HL-60 (cell line): Measurements from ENCODE around the gene RB1.

ENCODE experiments used
- DNase-seq, 2 experiments: peaks; one replicate each; pipeline ENCODE4 v3.0.0-alpha.2; 2010 to 2020; ENCODE audit warnings: low read depth in 1 of 2, low spot score in 1 of 2
- H3K27ac ChIP-seq: fragments of 250-450 bp; sonication (Bioruptor Pico); replicated peaks from 2 replicates; pipeline ENCODE4 v1.5.1; 2020; ENCODE audit warnings: mild to moderate bottlenecking, moderate library complexity
- H3K27me3 ChIP-seq: fragments of 250-450 bp; sonication (Bioruptor Pico); 2 replicates; pipeline ENCODE4 v1.5.1; 2021; ENCODE audit warnings: mild to moderate bottlenecking, moderate library complexity; ENCODE audit not compliant: insufficient read depth, poor library complexity, severe bottlenecking
- H3K4me3 ChIP-seq: replicated peaks from 2 replicates; pipeline ENCODE4 v1.5.1; 2011; ENCODE audit warnings: mild to moderate bottlenecking, control low read depth, low read length; ENCODE audit not compliant: insufficient read depth
- CTCF ChIP-seq: IDR thresholded peaks from one replicate; pipeline ENCODE4 v1.5.1; 2011; ENCODE audit warnings: low read length, control low read depth, inconsistent platforms; ENCODE audit not compliant: insufficient read depth
- GABPA ChIP-seq: IDR thresholded peaks from 2 replicates; pipeline ENCODE4 v1.6.1; 2012; ENCODE audit warnings: low read depth
- POLR2AphosphoS5 ChIP-seq: IDR thresholded peaks from 2 replicates; pipeline ENCODE4 v1.6.1; 2012; ENCODE audit warnings: low read depth
- SPI1 ChIP-seq: IDR thresholded peaks from 2 replicates; pipeline ENCODE4 v1.6.1; 2012; ENCODE audit warnings: low read depth, mild to moderate bottlenecking, borderline replicate concordance
- TF ChIP-seq, protein P1 (sequence below): IDR thresholded peaks from 2 replicates; pipeline ENCODE4 v1.6.1; 2012; ENCODE audit warnings: low read depth; ENCODE audit not compliant: insufficient replicate concordance

RB1 gene

DNA sequence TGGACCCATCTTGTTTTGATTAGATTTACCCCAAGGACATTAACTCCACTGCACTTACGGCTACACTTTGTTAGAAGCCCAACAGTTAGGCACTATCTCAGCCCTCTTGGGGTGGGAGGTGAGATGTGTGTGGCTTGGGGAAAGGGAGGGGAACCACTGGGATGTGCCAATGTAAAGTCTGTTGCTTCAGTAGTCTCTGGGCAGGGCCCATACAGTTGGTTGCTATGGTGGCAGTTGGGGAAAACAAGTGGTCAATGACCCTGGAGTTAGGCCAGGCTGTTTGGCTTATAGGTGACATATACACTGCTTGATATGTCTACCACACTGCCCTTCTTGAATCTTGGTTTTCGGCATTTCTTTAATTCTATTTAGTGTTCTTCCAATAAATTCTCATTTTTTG, 8.9 kb upstream of the RB1 start:
- H3K27me3 ChIP-seq, result no peaks in the 10 kb centered on the region
- no peak for DNase-seq
- TF ChIP-seq POLR2AphosphoS5 (no peak), GABPA (no peak), SPI1 (no peak), CTCF (no peak)
- TF ChIP-seq, protein P1, sequence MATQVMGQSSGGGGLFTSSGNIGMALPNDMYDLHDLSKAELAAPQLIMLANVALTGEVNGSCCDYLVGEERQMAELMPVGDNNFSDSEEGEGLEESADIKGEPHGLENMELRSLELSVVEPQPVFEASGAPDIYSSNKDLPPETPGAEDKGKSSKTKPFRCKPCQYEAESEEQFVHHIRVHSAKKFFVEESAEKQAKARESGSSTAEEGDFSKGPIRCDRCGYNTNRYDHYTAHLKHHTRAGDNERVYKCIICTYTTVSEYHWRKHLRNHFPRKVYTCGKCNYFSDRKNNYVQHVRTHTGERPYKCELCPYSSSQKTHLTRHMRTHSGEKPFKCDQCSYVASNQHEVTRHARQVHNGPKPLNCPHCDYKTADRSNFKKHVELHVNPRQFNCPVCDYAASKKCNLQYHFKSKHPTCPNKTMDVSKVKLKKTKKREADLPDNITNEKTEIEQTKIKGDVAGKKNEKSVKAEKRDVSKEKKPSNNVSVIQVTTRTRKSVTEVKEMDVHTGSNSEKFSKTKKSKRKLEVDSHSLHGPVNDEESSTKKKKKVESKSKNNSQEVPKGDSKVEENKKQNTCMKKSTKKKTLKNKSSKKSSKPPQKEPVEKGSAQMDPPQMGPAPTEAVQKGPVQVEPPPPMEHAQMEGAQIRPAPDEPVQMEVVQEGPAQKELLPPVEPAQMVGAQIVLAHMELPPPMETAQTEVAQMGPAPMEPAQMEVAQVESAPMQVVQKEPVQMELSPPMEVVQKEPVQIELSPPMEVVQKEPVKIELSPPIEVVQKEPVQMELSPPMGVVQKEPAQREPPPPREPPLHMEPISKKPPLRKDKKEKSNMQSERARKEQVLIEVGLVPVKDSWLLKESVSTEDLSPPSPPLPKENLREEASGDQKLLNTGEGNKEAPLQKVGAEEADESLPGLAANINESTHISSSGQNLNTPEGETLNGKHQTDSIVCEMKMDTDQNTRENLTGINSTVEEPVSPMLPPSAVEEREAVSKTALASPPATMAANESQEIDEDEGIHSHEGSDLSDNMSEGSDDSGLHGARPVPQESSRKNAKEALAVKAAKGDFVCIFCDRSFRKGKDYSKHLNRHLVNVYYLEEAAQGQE, result no peak
- H3K4me3 ChIP-seq, result no peak overlapping the region
- H3K27ac ChIP-seq, result no peak overlapping the region

DNA sequence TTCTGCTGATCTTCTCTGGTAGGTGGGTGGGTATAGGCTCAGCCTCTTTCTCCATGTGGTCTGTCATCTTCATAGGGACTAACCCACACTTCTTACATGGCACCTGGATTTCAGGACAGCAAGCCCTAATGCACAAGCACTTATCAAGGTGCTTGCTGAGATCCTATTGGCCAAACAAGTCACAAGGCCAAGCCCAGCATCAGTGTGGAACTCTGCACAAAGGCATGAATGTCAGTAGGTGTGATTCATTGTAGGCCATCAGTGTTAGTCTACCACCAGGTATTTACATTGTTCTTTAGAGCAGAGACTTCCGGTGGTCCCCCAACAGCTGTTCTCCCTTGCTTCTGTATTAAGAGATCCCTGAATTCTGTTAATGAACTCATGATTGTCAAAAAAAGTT, 8.3 kb upstream of the RB1 start:
- DNase-seq, result no peak
- no peaks in the 10 kb centered on the region for H3K27me3 ChIP-seq
- H3K27ac ChIP-seq, result no peak overlapping the region
- no peak for TF ChIP-seq CTCF
- TF ChIP-seq POLR2AphosphoS5, result no peak
- TF ChIP-seq, protein P1, result no peak
- TF ChIP-seq GABPA, result no peak
- TF ChIP-seq SPI1, result no peak
- no peak overlapping the region for H3K4me3 ChIP-seq

DNA sequence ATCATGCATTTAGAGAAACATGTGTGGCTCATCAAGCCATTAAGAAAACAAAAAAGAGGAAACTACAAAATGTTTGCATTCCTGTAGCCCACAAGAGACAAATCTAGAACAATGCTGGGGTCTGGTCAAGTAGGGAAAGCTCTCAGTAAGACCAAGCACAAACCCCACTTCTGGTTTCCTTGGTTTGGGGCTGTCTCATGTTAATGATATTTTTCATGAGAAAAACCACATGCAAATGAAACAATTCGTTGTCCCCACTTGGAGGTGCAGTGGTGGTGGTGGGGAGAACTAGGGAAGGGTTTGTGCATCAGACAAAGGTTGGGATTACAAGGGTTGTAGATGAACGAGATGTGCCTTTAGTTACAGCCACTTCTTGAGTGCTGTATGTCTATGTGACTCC, 7.0 kb upstream of the RB1 start:
- no peak for DNase-seq
- Histone ChIP-seq H3K4me3 (no peak overlapping the region), H3K27me3 (no peaks in the 10 kb centered on the region), H3K27ac (no peak overlapping the region)
- TF ChIP-seq GABPA (no peak), POLR2AphosphoS5 (no peak), SPI1 (no peak)

DNA sequence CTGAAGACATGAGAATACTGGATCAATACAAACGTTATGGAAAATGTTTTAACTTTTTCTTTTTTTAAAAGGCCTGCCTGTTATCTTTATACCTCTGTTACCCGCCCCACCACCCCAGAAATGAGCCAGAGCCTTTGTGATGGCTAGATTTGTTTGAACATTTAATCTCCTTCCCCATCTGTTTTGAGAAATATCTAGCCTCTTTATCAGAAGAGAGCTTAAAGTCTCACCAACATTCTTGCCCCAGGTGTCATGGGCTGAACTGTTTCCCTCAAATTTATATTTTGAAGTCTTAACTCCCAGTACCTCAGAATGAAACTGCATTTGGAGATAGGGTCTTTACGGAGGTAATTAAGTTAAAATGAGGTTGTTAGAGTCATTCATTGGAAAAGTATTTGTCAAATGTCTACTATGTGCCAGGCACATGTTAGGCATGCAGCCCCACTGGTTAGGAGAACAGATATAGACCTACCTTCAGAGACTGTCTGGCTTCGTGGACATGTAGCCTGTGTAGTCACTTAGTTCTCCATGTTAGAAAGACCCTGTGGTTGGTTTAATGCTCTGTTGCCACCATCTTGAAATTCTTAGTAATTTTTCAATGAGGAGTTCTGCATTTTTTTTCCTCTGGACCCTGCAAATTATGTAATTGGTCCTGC, 6.3 kb upstream of the RB1 start:
- TF ChIP-seq, protein P1, result no peak
- TF ChIP-seq GABPA (no peak), SPI1 (no peak), POLR2AphosphoS5 (no peak), CTCF (no peak)
- H3K27ac ChIP-seq, result no peak overlapping the region

More for the DNA sequence above, 6.3 kb upstream of the RB1 start:
- no peak for DNase-seq
- no peak overlapping the region for H3K4me3 ChIP-seq
- H3K27me3 ChIP-seq, result no peaks in the 10 kb centered on the region
